Stimulated activated CD8-positive, alpha-beta memory T cell treated with anti-CD3 and anti-CD28 coated beads, Interleukin-12 subunit alpha, Interleukin-12 subunit beta, amount 100 ng/mL, for 24 hours (primary cell): ENCODE measurements around the gene ABCF2.

ENCODE experiments used
- DNase-seq: peaks from one replicate; pipeline ENCODE4 v3.0.0-alpha.2; 2020; ENCODE audit errors: extremely low read depth

Gene ABCF2

DNA sequence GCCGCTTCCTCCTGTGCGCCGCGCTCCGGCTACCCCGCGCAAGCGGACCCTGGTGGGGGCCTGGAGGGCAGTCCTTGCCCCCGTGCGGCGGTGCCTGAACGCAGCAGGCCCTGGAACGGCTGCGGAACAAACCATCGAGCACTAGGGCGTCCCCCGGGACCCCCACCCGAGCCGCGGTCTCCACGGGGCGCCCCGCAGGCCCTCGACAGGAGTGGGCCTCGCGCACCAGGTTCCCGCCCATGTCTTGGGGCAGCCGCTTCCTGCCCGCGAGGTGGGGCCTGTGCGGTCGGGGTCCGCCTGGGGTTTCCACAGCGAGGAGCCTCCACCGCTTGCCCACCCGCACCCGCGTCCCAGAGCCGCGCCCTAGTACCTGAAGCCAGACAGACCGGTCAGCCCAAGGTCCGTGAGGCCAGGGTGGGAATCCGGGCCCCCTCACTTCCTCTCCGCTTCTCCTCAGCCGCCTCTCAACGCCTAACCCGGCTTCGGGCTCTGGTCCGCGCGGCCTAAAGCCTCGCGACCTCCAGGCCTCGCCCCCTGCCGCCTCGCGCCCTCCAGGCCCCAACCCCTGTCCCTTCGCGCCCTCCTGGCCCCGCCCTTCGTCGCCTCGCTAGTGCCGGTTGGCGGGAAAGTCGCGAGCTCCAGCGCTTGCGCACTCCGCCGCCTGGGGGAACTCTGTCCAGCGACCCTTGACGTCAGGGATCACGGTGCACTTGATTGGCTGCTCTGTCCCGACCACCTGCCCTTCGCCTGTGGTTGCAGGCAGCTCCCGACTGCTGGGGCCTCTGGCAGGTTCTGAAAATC lies 52.6 kb downstream of the ABCF2 start:
- no peak for DNase-seq

DNA sequence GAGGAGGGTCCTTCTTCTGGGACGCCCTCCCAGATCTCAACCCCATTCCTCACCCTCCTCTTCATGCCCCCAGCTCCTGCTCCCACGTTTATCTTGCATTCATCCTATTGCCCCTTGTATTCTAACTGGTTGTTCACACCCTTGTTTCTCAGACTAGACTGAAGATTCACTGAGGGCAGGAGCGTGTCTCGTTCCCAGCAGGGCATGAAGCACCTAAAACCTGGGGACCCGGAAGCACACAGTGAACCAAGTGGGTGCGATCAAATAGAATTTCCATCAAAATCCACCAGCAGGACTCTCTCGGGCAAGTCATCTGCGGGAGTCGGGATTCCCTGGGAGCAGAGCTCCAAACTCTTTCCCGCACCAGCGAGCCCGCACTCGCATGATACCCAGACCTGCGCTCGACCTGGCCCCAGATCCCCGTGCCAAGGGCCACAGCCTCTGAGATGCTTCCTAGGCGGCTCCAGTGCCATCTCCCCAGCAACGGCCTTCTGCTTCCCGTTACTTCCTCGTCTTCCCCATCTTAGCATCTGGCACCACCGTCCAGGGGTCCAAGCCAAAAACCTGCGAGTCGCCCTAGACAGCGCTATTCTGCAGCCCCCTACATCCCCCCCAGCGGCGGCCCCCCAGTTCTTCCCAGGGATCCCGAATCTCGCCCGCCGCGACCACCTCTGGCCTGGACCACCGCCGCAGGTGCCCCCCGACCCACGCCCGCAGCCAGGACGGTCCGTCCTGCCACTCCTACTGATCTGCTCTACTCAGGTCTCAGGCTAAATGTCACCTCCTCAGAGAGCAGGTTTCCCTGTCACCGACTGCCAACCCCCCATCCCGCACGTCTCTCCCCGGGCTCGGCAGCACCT lies 53.4 kb downstream of the ABCF2 start:
- DNase-seq = no peak

DNA sequence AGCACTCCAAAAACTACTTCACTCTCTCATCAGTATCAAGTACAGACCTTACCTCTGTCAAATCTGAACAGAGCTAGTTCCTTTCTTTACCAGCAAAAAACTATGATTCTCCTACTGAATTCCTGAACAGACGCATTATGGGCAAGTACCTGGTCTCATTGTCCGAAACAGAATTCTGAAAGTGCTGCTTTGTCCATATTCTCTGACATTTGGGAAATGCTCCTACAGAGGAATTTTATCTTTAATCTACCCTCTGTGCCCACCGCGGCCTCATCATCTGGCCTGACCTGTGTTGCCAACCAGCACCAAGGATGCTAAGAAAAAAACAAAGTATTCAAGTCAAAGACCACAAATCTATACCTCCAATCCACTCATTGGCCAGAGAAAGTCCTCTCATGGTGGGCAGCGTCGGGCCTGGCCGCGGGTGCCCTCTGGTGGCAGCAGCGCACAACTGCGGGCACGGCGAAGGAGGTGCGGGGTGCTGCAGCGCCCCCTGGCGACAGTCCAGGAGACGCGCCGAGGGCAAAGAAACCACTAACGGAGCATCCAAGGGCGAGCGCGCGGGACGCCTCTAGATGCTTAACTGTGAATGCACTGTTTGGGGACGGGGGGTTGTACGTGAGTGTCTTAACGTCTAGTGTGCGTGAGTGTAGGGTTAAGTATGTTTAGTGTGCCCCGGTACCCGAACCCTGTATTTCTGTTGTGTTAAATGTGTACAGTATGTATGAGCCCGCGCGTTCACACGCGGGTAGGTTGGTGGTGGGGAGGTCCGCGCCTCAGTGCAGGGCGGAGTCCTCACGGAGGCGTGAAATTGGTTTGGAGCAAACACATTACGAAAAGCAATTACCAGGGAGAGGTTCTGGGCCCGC lies 54.5 kb downstream of the ABCF2 start:
- peak; percentile 39 for DNase-seq

- DNase-seq = no peak
These were observed 58.2 kb downstream of the ABCF2 start for GRCh38 chr7:151168787-151169162.

- no peak for DNase-seq
These were observed 58.8 kb downstream of the ABCF2 start for GRCh38 chr7:151168003-151168786.

- DNase-seq = no peak
These were observed 59.6 kb downstream of the ABCF2 start, which contains the start of gene GBX1 for GRCh38 chr7:151167197-151167961. GBX1 (minus strand) TSS chr7:151167694; CDS start chr7:151167548, 146 bp downstream.

DNA sequence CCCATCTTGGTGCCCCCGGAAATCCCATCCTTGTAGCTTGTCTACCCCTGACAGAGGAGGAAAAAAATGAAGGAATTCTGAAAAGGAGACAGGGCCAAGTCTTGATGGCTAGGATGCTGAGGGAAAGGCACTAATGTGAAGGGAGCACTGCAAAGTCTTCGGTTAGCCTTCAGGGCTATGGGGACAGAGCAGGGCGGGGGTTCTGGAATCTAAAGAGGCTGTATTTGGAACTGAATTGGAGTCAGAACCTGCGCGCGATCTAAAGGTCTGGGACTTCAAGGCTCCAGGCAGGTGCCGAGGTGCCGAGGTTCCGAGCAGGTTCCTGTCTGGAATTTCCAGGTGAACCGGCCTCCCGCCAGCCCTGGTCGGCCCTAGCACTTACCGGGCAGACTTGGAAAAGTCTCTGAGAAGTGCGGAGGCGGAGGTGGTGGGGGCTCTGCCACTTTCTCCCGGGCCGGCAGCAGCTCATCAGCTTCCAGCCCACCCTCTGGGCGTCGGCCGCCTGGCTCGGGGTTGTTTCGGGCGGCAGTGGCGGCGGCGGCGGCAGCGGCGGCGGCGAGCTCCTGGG lies 60.3 kb downstream of the ABCF2 start:
- DNase-seq = no peak
